ENCODE results near the gene ETS1.

The ETS1 gene

DNA sequence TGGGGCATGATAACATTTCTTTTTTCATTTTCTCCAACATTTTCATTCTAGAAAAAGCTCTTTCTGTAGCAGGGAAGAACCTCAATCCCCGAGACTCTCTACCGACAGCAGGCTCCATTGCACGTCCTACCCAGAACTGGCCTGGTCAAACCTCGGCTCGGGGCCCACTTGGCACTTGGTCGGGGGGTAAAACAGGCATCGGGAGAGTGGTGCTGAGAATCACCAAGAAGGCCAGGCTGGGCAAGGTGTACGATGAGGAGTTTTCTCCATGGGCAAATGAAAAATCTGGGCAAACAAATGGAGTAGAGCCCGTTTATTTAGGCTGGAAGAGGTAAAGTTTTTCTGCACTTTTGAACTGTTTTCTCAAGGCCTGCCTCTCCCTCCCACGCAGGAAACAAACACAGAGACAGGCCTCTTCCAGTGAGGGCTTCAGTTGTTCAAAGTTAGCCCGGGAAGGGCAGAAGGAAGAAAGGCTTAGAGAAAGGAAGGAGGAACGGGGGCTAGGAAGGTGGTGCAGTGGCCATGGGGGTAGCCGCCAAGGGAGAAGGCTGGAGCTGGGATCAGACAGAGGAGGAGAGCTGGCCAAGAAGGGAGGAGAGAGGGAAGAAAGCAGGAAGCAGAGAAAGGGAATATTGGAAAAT is 87.6 kb downstream of the ETS1 start:
- Histone ChIP-seq H3K27ac (ENCODE audit: low read depth, low read length) (peak overlapping the region; percentile 58), H3K27me3 (ENCODE audit: control insufficient read depth in 5 of 5, insufficient read depth in 4 of 5, low read length in 5 of 5) (no peaks in the 10 kb centered on the region), H3K9ac (ENCODE audit: low read length in 5 of 5) (peak overlapping the region in 1 of 5 donors; percentile 35), H3K9me3 (ENCODE audit: control insufficient read depth in 5 of 5, low read length in 5 of 5) (no peaks in the 10 kb centered on the region), H3K36me3 (ENCODE audit: control insufficient read depth in 5 of 5, insufficient read depth in 5 of 5, low read length in 5 of 5) (no peaks in the 10 kb centered on the region), H3K4me3 (ENCODE audit: low read depth in 1 of 5, low read length in 5 of 5) (peak overlapping the region in 4 of 5 donors; percentile 0 to 19 (median 3)), H3K4me1 (ENCODE audit: control insufficient read depth in 5 of 5, insufficient read depth in 5 of 5, low read length in 5 of 5) (peaks cover 20 to 99% (median 76%) of the 10 kb centered on the region in 5 donors)

- Histone ChIP-seq H3K4me1 (ENCODE audit: control insufficient read depth in 5 of 5, insufficient read depth in 5 of 5, low read length in 5 of 5) (peaks cover 20 to 95% (median 72%) of the 10 kb centered on the region in 5 donors), H3K36me3 (ENCODE audit: control insufficient read depth in 5 of 5, insufficient read depth in 5 of 5, low read length in 5 of 5) (no peaks in the 10 kb centered on the region), H3K4me3 (ENCODE audit: low read depth in 1 of 5, low read length in 5 of 5) (no peak overlapping the region), H3K9me3 (ENCODE audit: control insufficient read depth in 5 of 5, low read length in 5 of 5) (no peaks in the 10 kb centered on the region), H3K9ac (ENCODE audit: low read length in 5 of 5) (no peak overlapping the region), H3K27ac (ENCODE audit: low read depth, low read length) (no peak overlapping the region), H3K27me3 (ENCODE audit: control insufficient read depth in 5 of 5, insufficient read depth in 4 of 5, low read length in 5 of 5) (no peaks in the 10 kb centered on the region)
These were observed 88.6 kb downstream of the ETS1 start for GRCh38 chr11:128498721-128499245.

DNA sequence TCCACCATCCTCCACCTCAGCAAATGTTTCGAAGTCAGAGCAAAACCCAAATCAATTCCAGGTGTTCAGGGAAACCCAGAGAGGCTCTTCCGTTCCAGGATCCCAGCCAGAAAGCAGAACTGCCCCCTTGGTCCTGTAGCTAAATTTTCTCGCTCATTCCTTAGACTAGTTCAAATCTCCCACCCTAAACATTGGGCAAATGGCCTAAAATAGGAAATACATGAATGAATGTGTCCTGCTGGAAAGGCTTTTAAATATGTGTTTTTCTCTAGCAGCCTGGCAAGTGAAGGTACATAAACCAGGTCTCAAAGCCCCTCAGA is 89.6 kb downstream of the ETS1 start:
- H3K27ac ChIP-seq (ENCODE audit: low read depth, low read length), result peak overlapping the region; percentile 59
- H3K27me3 ChIP-seq (ENCODE audit: control insufficient read depth in 5 of 5, insufficient read depth in 4 of 5, low read length in 5 of 5), result no peaks in the 10 kb centered on the region
- H3K4me3 ChIP-seq (ENCODE audit: low read depth in 1 of 5, low read length in 5 of 5), result peak overlapping the region in 4 of 5 donors; percentile 21 to 47 (median 36)
- H3K4me1 ChIP-seq (ENCODE audit: control insufficient read depth in 5 of 5, insufficient read depth in 5 of 5, low read length in 5 of 5), result peaks cover 22 to 93% (median 71%) of the 10 kb centered on the region in 5 donors
- H3K36me3 ChIP-seq (ENCODE audit: control insufficient read depth in 5 of 5, insufficient read depth in 5 of 5, low read length in 5 of 5), result no peaks in the 10 kb centered on the region
- H3K9ac ChIP-seq (ENCODE audit: low read length in 5 of 5), result no peak overlapping the region
- no peaks in the 10 kb centered on the region for H3K9me3 ChIP-seq (ENCODE audit: control insufficient read depth in 5 of 5, low read length in 5 of 5)

DNA sequence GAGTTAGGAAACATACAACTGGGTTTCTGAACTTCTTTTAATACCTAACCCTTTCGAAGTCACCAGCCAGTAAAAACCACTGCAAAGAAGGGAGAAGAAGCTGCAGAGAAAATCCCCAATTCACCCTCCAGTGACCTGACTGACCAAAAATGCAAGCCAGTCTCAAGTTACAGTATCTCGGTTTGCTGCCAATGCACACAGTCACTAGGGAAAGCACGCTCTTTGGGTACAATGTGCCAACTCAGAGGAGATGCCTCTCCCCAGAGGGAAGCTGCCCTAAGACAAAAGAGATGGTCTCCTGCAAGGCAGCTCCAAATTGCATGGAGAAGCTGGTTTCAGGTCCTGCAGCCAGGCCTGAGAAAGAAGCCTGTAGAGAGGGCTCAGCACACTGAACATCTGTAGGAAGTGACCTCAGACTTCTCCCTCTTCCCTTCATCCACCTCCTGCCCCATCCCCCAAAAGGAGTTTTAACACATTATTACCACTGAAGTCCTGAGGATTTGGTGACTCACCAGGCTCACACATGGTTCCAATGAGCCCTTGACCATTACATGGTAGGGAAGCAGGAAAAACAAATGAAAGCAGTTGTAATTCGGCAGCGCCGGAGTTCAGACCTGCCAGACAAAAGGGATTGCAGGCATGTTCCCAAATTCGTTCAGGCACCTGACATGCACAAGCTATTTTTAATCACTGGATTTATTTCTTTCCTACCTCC is 90.1 kb downstream of the ETS1 start:
- peaks cover 20 to 93% (median 67%) of the 10 kb centered on the region in 5 donors for H3K4me1 ChIP-seq (ENCODE audit: control insufficient read depth in 5 of 5, insufficient read depth in 5 of 5, low read length in 5 of 5)
- peak overlapping the region; percentile 21 to 47 (median 30) for H3K4me3 ChIP-seq (ENCODE audit: low read depth in 1 of 5, low read length in 5 of 5)
- H3K9me3 ChIP-seq (ENCODE audit: control insufficient read depth in 5 of 5, low read length in 5 of 5), result no peaks in the 10 kb centered on the region
- no peaks in the 10 kb centered on the region for H3K27me3 ChIP-seq (ENCODE audit: control insufficient read depth in 5 of 5, insufficient read depth in 4 of 5, low read length in 5 of 5)
- peak overlapping the region; percentile 59 for H3K27ac ChIP-seq (ENCODE audit: low read depth, low read length)
- no peak overlapping the region for H3K9ac ChIP-seq (ENCODE audit: low read length in 5 of 5)
- no peaks in the 10 kb centered on the region for H3K36me3 ChIP-seq (ENCODE audit: control insufficient read depth in 5 of 5, insufficient read depth in 5 of 5, low read length in 5 of 5)

DNA sequence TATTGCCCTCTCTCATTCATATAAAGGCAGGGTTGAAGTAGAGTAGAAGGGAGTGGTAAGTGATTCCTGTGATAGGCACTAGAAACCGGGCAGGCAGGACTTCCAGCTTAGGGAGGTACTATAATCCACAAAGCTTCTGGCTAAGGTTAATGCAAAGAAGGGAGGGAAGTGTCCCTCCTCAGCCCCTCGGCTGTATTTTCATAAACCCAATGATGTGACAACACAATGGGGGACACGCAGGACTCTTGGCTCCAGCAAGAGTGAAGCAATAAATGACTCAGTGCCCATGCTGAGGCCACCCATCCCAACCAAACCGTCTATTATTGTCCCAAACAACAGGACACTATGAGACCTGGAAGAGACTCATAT is 90.7 kb downstream of the ETS1 start:
- H3K36me3 ChIP-seq (ENCODE audit: control insufficient read depth in 5 of 5, insufficient read depth in 5 of 5, low read length in 5 of 5), result no peaks in the 10 kb centered on the region
- peak overlapping the region; percentile 59 for H3K27ac ChIP-seq (ENCODE audit: low read depth, low read length)
- H3K4me1 ChIP-seq (ENCODE audit: control insufficient read depth in 5 of 5, insufficient read depth in 5 of 5, low read length in 5 of 5), result peaks cover 22 to 93% (median 67%) of the 10 kb centered on the region in 5 donors
- H3K9me3 ChIP-seq (ENCODE audit: control insufficient read depth in 5 of 5, low read length in 5 of 5), result no peaks in the 10 kb centered on the region
- H3K27me3 ChIP-seq (ENCODE audit: control insufficient read depth in 5 of 5, insufficient read depth in 4 of 5, low read length in 5 of 5), result no peaks in the 10 kb centered on the region
- H3K9ac ChIP-seq (ENCODE audit: low read length in 5 of 5), result peak overlapping the region in 1 of 5 donors; percentile 15
- peak overlapping the region in 3 of 5 donors; percentile 4 to 47 (median 26) for H3K4me3 ChIP-seq (ENCODE audit: low read depth in 1 of 5, low read length in 5 of 5)

- Histone ChIP-seq H3K4me1 (ENCODE audit: control insufficient read depth in 5 of 5, insufficient read depth in 5 of 5, low read length in 5 of 5) (peaks cover 22 to 93% (median 67%) of the 10 kb centered on the region in 5 donors), H3K27ac (ENCODE audit: low read depth, low read length) (peak overlapping the region; percentile 59), H3K9ac (ENCODE audit: low read length in 5 of 5) (peak overlapping the region in 1 of 5 donors; percentile 15), H3K36me3 (ENCODE audit: control insufficient read depth in 5 of 5, insufficient read depth in 5 of 5, low read length in 5 of 5) (no peaks in the 10 kb centered on the region), H3K27me3 (ENCODE audit: control insufficient read depth in 5 of 5, insufficient read depth in 4 of 5, low read length in 5 of 5) (no peaks in the 10 kb centered on the region), H3K4me3 (ENCODE audit: low read depth in 1 of 5, low read length in 5 of 5) (peak overlapping the region in 1 of 5 donors; percentile 4), H3K9me3 (ENCODE audit: control insufficient read depth in 5 of 5, low read length in 5 of 5) (no peaks in the 10 kb centered on the region)
These were observed 91.1 kb downstream of the ETS1 start for GRCh38 chr11:128496249-128496648.

DNA sequence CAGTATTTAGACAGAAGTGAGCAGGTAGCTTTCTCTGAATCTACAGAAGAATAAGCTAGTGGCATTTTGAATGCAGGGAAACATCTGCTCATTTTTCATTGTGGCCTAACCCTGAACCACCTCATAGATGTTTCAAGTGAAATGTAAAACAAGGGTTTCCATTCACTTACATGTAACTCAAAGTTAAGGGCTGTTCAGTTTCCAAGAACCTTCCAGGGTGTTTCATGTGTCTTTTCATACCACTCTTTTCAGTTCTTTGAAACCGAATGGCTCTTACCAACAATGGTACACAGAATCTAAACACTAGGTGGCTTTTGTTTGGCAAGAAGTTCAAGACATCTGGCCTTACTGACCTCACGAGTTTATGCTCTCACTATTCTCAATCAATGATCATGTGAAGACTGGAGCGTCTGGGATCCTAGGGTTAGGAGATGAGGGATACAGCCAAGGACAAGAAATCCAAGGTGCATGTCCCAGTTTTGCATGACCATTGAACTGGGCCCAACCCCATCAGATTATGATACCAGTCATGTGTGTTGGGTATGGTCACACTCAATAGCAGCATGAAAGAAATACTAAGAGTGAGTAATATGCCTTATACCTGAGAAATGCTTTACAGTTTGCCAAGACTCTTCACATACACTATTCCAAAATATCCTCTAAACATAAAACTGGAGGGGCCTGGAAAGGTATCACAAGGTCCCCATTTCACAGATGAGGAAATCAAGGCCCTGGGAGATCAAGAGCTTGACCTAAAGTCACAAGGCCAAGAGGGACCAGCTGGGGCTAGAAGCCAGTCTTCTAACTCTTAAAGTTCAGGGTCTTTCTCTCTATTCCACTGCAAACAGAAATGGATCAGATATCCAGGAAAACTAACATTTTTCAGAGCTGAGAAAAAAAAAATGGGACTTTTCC is 92.7 kb downstream of the ETS1 start:
- Histone ChIP-seq H3K27ac (ENCODE audit: low read depth, low read length) (peak overlapping the region; percentile 59), H3K36me3 (ENCODE audit: control insufficient read depth in 5 of 5, insufficient read depth in 5 of 5, low read length in 5 of 5) (peaks cover 0 to 8% (median 6%) of the 10 kb centered on the region in 5 donors), H3K4me1 (ENCODE audit: control insufficient read depth in 5 of 5, insufficient read depth in 5 of 5, low read length in 5 of 5) (peaks cover 19 to 87% (median 56%) of the 10 kb centered on the region in 5 donors), H3K9me3 (ENCODE audit: control insufficient read depth in 5 of 5, low read length in 5 of 5) (no peaks in the 10 kb centered on the region), H3K9ac (ENCODE audit: low read length in 5 of 5) (no peak overlapping the region), H3K27me3 (ENCODE audit: control insufficient read depth in 5 of 5, insufficient read depth in 4 of 5, low read length in 5 of 5) (no peaks in the 10 kb centered on the region), H3K4me3 (ENCODE audit: low read depth in 1 of 5, low read length in 5 of 5) (no peak overlapping the region)

DNA sequence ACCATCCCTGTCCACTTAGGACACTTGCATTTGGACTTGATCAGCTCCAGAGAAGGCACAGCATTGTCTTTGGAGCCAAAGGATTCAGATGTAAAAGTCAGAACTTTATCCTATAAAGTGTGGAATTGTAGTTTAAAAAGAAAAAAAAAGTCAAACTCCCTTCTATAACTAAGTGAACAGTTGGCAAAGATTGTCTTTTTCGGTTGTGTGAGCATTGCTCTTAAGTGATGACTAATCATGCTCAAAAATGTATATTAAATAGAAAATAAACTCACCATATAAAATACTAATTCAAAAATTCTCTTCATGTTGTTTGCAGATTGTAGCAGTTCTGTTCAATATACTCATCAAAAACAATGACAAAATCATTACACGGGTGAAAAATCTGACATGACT is 93.8 kb downstream of the ETS1 start:
- Histone ChIP-seq H3K36me3 (ENCODE audit: control insufficient read depth in 5 of 5, insufficient read depth in 5 of 5, low read length in 5 of 5) (peaks cover 0 to 19% (median 17%) of the 10 kb centered on the region in 5 donors), H3K4me3 (ENCODE audit: low read depth in 1 of 5, low read length in 5 of 5) (no peak overlapping the region), H3K27ac (ENCODE audit: low read depth, low read length) (peak overlapping the region; percentile 75), H3K9me3 (ENCODE audit: control insufficient read depth in 5 of 5, low read length in 5 of 5) (no peaks in the 10 kb centered on the region), H3K27me3 (ENCODE audit: control insufficient read depth in 5 of 5, insufficient read depth in 4 of 5, low read length in 5 of 5) (no peaks in the 10 kb centered on the region), H3K4me1 (ENCODE audit: control insufficient read depth in 5 of 5, insufficient read depth in 5 of 5, low read length in 5 of 5) (peaks cover 19 to 87% (median 50%) of the 10 kb centered on the region in 5 donors), H3K9ac (ENCODE audit: low read length in 5 of 5) (no peak overlapping the region)

DNA sequence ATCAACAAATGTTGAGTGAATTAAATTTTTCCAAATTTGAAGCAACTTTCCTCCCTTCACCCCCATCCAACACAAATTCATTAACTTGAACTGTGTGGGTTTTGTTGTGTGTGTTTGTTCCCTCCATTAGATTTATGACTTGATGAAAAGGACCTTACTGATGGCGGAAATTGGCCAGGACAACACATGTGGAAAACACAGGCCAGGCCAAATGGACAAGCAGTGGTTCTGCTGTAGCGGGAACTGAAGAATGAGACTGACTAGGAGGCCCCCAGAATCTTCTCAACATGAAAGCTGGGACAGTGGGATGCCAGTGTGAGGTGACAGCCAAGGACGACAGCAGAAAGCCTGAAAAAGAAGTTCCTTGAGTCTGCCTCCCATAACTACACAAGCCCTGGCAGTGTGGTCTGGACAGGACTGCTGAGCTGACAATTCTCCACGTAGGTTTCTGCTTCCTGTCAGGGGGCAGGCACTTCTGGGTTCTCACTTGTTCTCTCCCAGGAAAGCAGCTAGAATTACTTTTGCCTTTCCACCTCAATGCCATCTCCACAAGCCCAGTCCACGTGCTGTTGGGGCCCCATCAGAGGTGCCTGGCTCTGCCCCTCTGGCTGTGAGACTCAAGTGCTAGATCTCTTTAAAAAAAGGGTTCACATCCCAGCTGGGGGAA is 94.3 kb downstream of the ETS1 start:
- no peak overlapping the region for H3K9ac ChIP-seq (ENCODE audit: low read length in 5 of 5)
- peaks cover 0 to 24% (median 22%) of the 10 kb centered on the region in 5 donors for H3K36me3 ChIP-seq (ENCODE audit: control insufficient read depth in 5 of 5, insufficient read depth in 5 of 5, low read length in 5 of 5)
- H3K4me3 ChIP-seq (ENCODE audit: low read depth in 1 of 5, low read length in 5 of 5), result no peak overlapping the region
- H3K4me1 ChIP-seq (ENCODE audit: control insufficient read depth in 5 of 5, insufficient read depth in 5 of 5, low read length in 5 of 5), result peaks cover 19 to 87% (median 54%) of the 10 kb centered on the region in 5 donors
- H3K9me3 ChIP-seq (ENCODE audit: control insufficient read depth in 5 of 5, low read length in 5 of 5), result no peaks in the 10 kb centered on the region
- H3K27ac ChIP-seq (ENCODE audit: low read depth, low read length), result peak overlapping the region; percentile 75
- no peaks in the 10 kb centered on the region for H3K27me3 ChIP-seq (ENCODE audit: control insufficient read depth in 5 of 5, insufficient read depth in 4 of 5, low read length in 5 of 5)

Data from subcutaneous abdominal adipose tissue (tissue), 5 donors.